Thoracic aorta (tissue), 2 donors: ENCODE data around the gene DNAI2. TPM values are rescaled to one million over a fixed set of nuclear protein-coding genes. Genes with fewer than 3 reads are reported as not detected.

Experiments
- ATAC-seq: fragments of 150-250 bp; one replicate; pipeline ENCODE4 v1.8.0; 2017; ENCODE audit warnings: low read depth; ENCODE audit not compliant: insufficient number of reproducible peaks, low FRiP score
- DNase-seq: peaks from one replicate; pipeline ENCODE4 v3.0.0-alpha.2; 2020; ENCODE audit warnings: low spot score
- H3K27ac ChIP-seq, 2 donors: fragments of 200-600 bp; sonication (generic); 1 replicate in 1 of 2; 2 replicates in 1 of 2; pipeline ENCODE4 v1.5.1; 2016; ENCODE audit warnings: mild to moderate bottlenecking in 2 of 2, moderate library complexity in 2 of 2
- H3K27me3 ChIP-seq: fragments of 200-600 bp; sonication (generic); replicated peaks from 2 replicates; pipeline ENCODE4 v1.6.0; 2016; ENCODE audit warnings: mild to moderate bottlenecking; ENCODE audit not compliant: insufficient read depth
- H3K36me3 ChIP-seq: fragments of 200-600 bp; sonication (generic); one replicate; pipeline ENCODE4 v1.5.1; 2016
- H3K4me1 ChIP-seq, 2 donors: fragments of 200-600 bp; sonication (generic); 1 replicate in 1 of 2; 2 replicates in 1 of 2; pipeline versions ENCODE4 v1.5.1 to v1.6.0; 2016; ENCODE audit warnings: low read depth in 2 of 2, mild to moderate bottlenecking in 1 of 2; ENCODE audit not compliant: control insufficient read depth in 1 of 2
- H3K4me3 ChIP-seq: fragments of 200-600 bp; sonication (generic); 2 replicates; pipeline ENCODE4 v1.5.1; 2016; ENCODE audit warnings: mild to moderate bottlenecking
- H3K9me3 ChIP-seq: fragments of 200-600 bp; sonication (generic); 2 replicates; pipeline ENCODE4 v1.5.1; 2016
- CTCF ChIP-seq: fragments of 200-600 bp; sonication (generic); IDR thresholded peaks from one replicate; pipeline ENCODE4 v1.5.1; 2019; ENCODE audit warnings: antibody characterized with exemption
- total RNA-seq, 2 donors: library from RNA; depleted of rRNA; stranded (reverse); fragments of >200 nt; gene quantifications; one replicate each; pipeline versions ENCODE4 v1.1.0 to v1.2.3, GENCODE V29; 2016

DNAI2 gene
- total RNA-seq, 2 donors from 2014 or later = not detected

- Histone ChIP-seq H3K36me3 (no peaks in the 10 kb centered on the region), H3K9me3 (no peaks in the 10 kb centered on the region), H3K4me1 (no peaks in the 10 kb centered on the region), H3K27ac (no peak overlapping the region), H3K4me3 (no peak overlapping the region), H3K27me3 (no peaks in the 10 kb centered on the region)
- ATAC-seq (no peak), DNase-seq (no peak)
- TF ChIP-seq CTCF = no peak
These were observed 45.6 kb upstream of the DNAI2 start for GRCh38 chr17:74228306-74228978.

- TF ChIP-seq CTCF = no peak
- Histone ChIP-seq H3K27me3 (no peaks in the 10 kb centered on the region), H3K4me1 (no peaks in the 10 kb centered on the region), H3K27ac (no peak overlapping the region), H3K4me3 (no peak overlapping the region), H3K9me3 (no peaks in the 10 kb centered on the region), H3K36me3 (no peaks in the 10 kb centered on the region)
- DNase-seq (no peak), ATAC-seq (no peak)
These were observed 43.1 kb upstream of the DNAI2 start for GRCh38 chr17:74230896-74231295.

GRCh38 chr17:74231928-74232907, 41.8 kb upstream of the DNAI2 start:
- H3K36me3 ChIP-seq = no peaks in the 10 kb centered on the region
- H3K4me1 ChIP-seq = no peaks in the 10 kb centered on the region
- ATAC-seq = no peak
- DNase-seq = no peak
- no peak overlapping the region for H3K4me3 ChIP-seq
- H3K9me3 ChIP-seq = no peaks in the 10 kb centered on the region
- H3K27ac ChIP-seq = no peak overlapping the region
- H3K27me3 ChIP-seq = no peaks in the 10 kb centered on the region
- TF ChIP-seq CTCF = no peak

- DNase-seq = no peak
- no peak for TF ChIP-seq CTCF
- Histone ChIP-seq H3K4me3 (no peak overlapping the region), H3K27me3 (no peaks in the 10 kb centered on the region), H3K9me3 (no peaks in the 10 kb centered on the region), H3K36me3 (no peaks in the 10 kb centered on the region), H3K4me1 (no peaks in the 10 kb centered on the region), H3K27ac (no peak overlapping the region)
- no peak for ATAC-seq
These were observed 40.1 kb upstream of the DNAI2 start for GRCh38 chr17:74233937-74234336.

GRCh38 chr17:74234486-74234885, 39.5 kb upstream of the DNAI2 start:
- no peak for TF ChIP-seq CTCF
- Histone ChIP-seq H3K36me3 (no peaks in the 10 kb centered on the region), H3K27ac (peak overlapping the region in 1 of 2 donors; percentile 35), H3K4me1 (no peaks in the 10 kb centered on the region), H3K4me3 (no peak overlapping the region), H3K9me3 (no peaks in the 10 kb centered on the region), H3K27me3 (no peaks in the 10 kb centered on the region)
- ATAC-seq = no peak
- no peak for DNase-seq
